ENCODE results near the gene ZDHHC19. TPM values are rescaled to one million over a fixed set of nuclear protein-coding genes. Genes with fewer than 3 reads are reported as not detected.
A peak's percentile ranks its signal among the peaks of the same experiment; 100 is the strongest.

The ZDHHC19 gene
- total RNA-seq, 1 donor from 2014 or later, result not detected

DNA sequence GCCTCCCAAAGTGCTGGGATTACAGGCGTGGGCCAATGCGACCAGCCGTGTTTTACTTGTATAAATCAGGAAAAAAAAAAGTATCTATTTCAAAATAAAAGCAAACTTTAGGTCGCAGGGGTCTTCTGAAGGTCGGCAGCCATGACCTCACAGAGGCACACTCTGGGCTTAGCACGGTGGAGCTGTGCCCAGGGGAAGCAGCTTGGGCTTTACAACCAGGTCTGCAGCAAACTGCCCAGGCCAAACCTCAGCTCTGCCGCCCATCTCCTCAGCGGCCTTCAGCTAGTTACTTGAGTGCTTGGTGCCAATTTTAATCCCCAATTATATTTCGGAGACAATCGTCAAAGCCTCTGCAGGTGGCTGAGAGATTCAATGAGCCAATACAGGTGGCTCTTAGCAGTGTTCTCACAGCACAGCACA, 30.1 kb downstream of the ZDHHC19 start:
- Mint-ChIP-seq H3K4me3 (ENCODE audit: unreplicated experiment) (no peak overlapping the region), H3K27me3 (ENCODE audit: low read depth, unreplicated experiment) (peaks cover 4% of the 10 kb centered on the region), H3K27ac (ENCODE audit: unreplicated experiment) (no peak overlapping the region), H3K36me3 (ENCODE audit: low read depth, unreplicated experiment) (no peaks in the 10 kb centered on the region), H3K4me1 (ENCODE audit: low read depth, unreplicated experiment) (peaks cover 8% of the 10 kb centered on the region), H3K9me3 (ENCODE audit: unreplicated experiment) (peaks cover 2% of the 10 kb centered on the region)
- FAIRE-seq (no peak), DNase-seq (ENCODE audit: low read depth) (no peak)
- Histone ChIP-seq H3K9me3 (ENCODE audit: insufficient read depth, low read depth, low read length) (no peaks in the 10 kb centered on the region), H3K36me3 (ENCODE audit: insufficient read depth, low read length) (no peaks in the 10 kb centered on the region), H3K79me2 (ENCODE audit: insufficient read depth, low read length) (no peaks in the 10 kb centered on the region), H3K9ac (ENCODE audit: low read length) (no peak overlapping the region), H3K4me1 (ENCODE audit: insufficient read depth, low read length) (peaks cover 10% of the 10 kb centered on the region), H2AFZ (ENCODE audit: low read depth, low read length) (no peak overlapping the region), H3K27me3 (ENCODE audit: insufficient read depth, low read length) (no peaks in the 10 kb centered on the region), H3K4me2 (ENCODE audit: low read length) (no peak overlapping the region), H4K20me1 (ENCODE audit: insufficient read depth, low read length) (no peaks in the 10 kb centered on the region), H3K27ac (ENCODE audit: low read depth, low read length) (no peak overlapping the region), H3K4me3 (ENCODE audit: insufficient read depth, low read depth, low read length) (no peak overlapping the region)
- TF ChIP-seq EZH2 (IDR thresholded peaks at IDR 0.05; ENCODE audit: insufficient read depth, low read length), result no peak
- TF ChIP-seq, protein P1, sequence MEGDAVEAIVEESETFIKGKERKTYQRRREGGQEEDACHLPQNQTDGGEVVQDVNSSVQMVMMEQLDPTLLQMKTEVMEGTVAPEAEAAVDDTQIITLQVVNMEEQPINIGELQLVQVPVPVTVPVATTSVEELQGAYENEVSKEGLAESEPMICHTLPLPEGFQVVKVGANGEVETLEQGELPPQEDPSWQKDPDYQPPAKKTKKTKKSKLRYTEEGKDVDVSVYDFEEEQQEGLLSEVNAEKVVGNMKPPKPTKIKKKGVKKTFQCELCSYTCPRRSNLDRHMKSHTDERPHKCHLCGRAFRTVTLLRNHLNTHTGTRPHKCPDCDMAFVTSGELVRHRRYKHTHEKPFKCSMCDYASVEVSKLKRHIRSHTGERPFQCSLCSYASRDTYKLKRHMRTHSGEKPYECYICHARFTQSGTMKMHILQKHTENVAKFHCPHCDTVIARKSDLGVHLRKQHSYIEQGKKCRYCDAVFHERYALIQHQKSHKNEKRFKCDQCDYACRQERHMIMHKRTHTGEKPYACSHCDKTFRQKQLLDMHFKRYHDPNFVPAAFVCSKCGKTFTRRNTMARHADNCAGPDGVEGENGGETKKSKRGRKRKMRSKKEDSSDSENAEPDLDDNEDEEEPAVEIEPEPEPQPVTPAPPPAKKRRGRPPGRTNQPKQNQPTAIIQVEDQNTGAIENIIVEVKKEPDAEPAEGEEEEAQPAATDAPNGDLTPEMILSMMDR (IDR thresholded peaks at IDR 0.05; ENCODE audit: insufficient read depth, low read depth, low read length), result no peak

DNA sequence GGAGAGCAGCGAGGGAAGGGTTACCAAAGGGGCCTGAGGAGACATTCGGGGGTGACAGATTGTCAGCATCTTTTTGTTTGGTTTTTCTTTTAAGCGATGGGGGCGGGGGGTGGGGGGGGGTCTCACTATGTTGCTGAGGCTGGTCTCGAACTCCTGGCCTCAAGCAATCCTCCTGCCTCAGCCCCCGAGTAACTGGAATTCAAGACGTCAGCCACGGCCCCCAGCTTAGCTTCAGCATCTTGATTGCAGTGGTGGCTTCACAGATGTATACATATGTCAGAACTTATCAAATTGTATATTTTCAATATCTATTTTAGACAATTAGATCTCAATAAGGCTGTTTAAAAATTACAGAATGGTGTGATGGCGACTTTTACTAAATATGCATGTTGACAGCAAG, 30.9 kb downstream of the ZDHHC19 start:
- peak overlapping the region; percentile 75 for H3K4me2 ChIP-seq (ENCODE audit: low read length)
- H3K27ac ChIP-seq (ENCODE audit: low read depth, low read length), result no peak overlapping the region
- no peaks in the 10 kb centered on the region for H3K79me2 ChIP-seq (ENCODE audit: insufficient read depth, low read length)
- no peaks in the 10 kb centered on the region for H4K20me1 ChIP-seq (ENCODE audit: insufficient read depth, low read length)
- no peak for FAIRE-seq
- H3K4me3 ChIP-seq (ENCODE audit: insufficient read depth, low read depth, low read length), result no peak overlapping the region
- no peaks in the 10 kb centered on the region for H3K27me3 ChIP-seq (ENCODE audit: insufficient read depth, low read length)
- H3K36me3 Mint-ChIP-seq (ENCODE audit: low read depth, unreplicated experiment), result no peaks in the 10 kb centered on the region
- no peak overlapping the region for H3K27ac Mint-ChIP-seq (ENCODE audit: unreplicated experiment)
- peaks cover 8% of the 10 kb centered on the region for H3K4me1 Mint-ChIP-seq (ENCODE audit: low read depth, unreplicated experiment)
- TF ChIP-seq, protein P1 (IDR thresholded peaks at IDR 0.05; ENCODE audit: insufficient read depth, low read depth, low read length), result no peak
- no peak for TF ChIP-seq EZH2 (IDR thresholded peaks at IDR 0.05; ENCODE audit: insufficient read depth, low read length)
- no peak overlapping the region for H3K9ac ChIP-seq (ENCODE audit: low read length)
- peaks cover 10% of the 10 kb centered on the region for H3K4me1 ChIP-seq (ENCODE audit: insufficient read depth, low read length)
- H3K9me3 ChIP-seq (ENCODE audit: insufficient read depth, low read depth, low read length), result no peaks in the 10 kb centered on the region
- peaks cover 4% of the 10 kb centered on the region for H3K27me3 Mint-ChIP-seq (ENCODE audit: low read depth, unreplicated experiment)
- H3K9me3 Mint-ChIP-seq (ENCODE audit: unreplicated experiment), result peaks cover 1% of the 10 kb centered on the region
- no peak overlapping the region for H3K4me3 Mint-ChIP-seq (ENCODE audit: unreplicated experiment)
- H2AFZ ChIP-seq (ENCODE audit: low read depth, low read length), result peak overlapping the region; percentile 67
- no peaks in the 10 kb centered on the region for H3K36me3 ChIP-seq (ENCODE audit: insufficient read depth, low read length)
- DNase-seq (ENCODE audit: low read depth), result no peak

DNA sequence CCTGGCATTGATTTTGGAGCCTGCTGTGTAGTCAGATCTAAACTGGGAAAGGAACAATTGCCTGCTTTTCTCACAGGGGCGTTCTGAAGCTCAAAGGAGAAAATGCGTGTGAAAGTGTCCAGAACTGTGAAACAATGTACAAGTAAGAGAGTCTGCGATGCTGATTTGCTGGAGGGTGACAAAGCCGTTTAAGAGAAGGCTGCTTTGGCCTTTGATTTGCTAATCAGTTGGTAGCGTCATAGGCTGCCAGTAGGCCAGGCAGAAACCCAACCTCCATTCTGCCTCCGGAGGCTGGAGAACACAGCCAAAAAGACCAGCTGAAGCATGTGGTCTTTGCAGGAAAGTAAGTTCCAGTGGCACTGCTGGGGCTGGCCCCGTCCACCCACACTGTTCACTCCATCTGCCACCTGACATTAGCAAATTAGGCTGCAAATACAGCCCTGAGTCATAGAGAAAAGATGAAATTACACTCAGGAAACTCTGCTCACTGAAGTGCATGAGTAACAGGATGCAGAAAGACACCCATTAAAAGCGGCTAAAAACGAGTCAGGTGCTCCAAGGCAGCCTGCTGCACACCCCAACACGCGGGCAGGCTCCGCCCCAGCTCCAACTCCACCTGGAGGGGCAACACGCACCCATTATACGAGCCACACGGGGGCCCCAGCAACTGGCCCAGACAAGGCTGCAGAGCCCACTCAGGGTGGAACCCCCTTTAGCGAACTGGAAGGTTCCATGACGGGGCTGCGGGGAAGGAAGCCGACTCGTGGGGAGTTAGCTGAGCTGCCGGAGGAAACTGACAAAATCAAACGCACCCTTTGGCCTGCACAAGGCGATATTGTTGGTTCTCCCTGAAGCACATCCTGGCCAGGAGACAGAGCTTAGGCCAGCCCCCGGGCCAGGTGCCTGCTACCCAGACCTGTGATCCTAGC, 31.6 kb downstream of the ZDHHC19 start:
- Histone ChIP-seq H4K20me1 (ENCODE audit: insufficient read depth, low read length) (no peaks in the 10 kb centered on the region), H3K27me3 (ENCODE audit: insufficient read depth, low read length) (no peaks in the 10 kb centered on the region), H3K4me1 (ENCODE audit: insufficient read depth, low read length) (peaks cover 10% of the 10 kb centered on the region), H3K4me3 (ENCODE audit: insufficient read depth, low read depth, low read length) (peak overlapping the region; percentile 24), H3K27ac (ENCODE audit: low read depth, low read length) (peak overlapping the region; percentile 21), H3K9ac (ENCODE audit: low read length) (no peak overlapping the region), H3K36me3 (ENCODE audit: insufficient read depth, low read length) (no peaks in the 10 kb centered on the region), H2AFZ (ENCODE audit: low read depth, low read length) (peak overlapping the region; percentile 67), H3K4me2 (ENCODE audit: low read length) (peak overlapping the region; percentile 75), H3K9me3 (ENCODE audit: insufficient read depth, low read depth, low read length) (no peaks in the 10 kb centered on the region), H3K79me2 (ENCODE audit: insufficient read depth, low read length) (no peaks in the 10 kb centered on the region)
- DNase-seq (ENCODE audit: low read depth) (peak; percentile 93), FAIRE-seq (no peak)
- Mint-ChIP-seq H3K27ac (ENCODE audit: unreplicated experiment) (no peak overlapping the region), H3K27me3 (ENCODE audit: low read depth, unreplicated experiment) (peaks cover 5% of the 10 kb centered on the region), H3K4me3 (ENCODE audit: unreplicated experiment) (no peak overlapping the region), H3K9me3 (ENCODE audit: unreplicated experiment) (no peaks in the 10 kb centered on the region), H3K4me1 (ENCODE audit: low read depth, unreplicated experiment) (peaks cover 8% of the 10 kb centered on the region), H3K36me3 (ENCODE audit: low read depth, unreplicated experiment) (no peaks in the 10 kb centered on the region)
- no peak for TF ChIP-seq EZH2 (IDR thresholded peaks at IDR 0.05; ENCODE audit: insufficient read depth, low read length)
- TF ChIP-seq, protein P1 (IDR thresholded peaks at IDR 0.05; ENCODE audit: insufficient read depth, low read depth, low read length), result no peak

Measured in astrocyte (in vitro differentiated cells and primary cell).